Left ventricle myocardium inferior (tissue), 1 donor: ENCODE measurements around the gene PLXNB1. TPM values are rescaled to one million over a fixed set of nuclear protein-coding genes. Genes with fewer than 3 reads are reported as not detected.

ENCODE experiments used
- DNase-seq: peaks from one replicate; pipeline ENCODE4 v3.0.0-alpha.2; 2020
- H3K27ac ChIP-seq: fragments of 200-600 bp; replicated peaks from 2 replicates; pipeline ENCODE4 v1.8.0; 2021
- H3K27me3 ChIP-seq: fragments of 200-600 bp; 2 replicates; pipeline ENCODE4 v1.8.0; 2021; ENCODE audit warnings: low read depth
- H3K36me3 ChIP-seq: fragments of 200-600 bp; 2 replicates; pipeline ENCODE4 v1.8.0; 2021
- H3K4me1 ChIP-seq: fragments of 200-600 bp; 2 replicates; pipeline ENCODE4 v1.8.0; 2021
- H3K4me3 ChIP-seq: fragments of 200-600 bp; 2 replicates; pipeline ENCODE4 v1.8.0; 2021; ENCODE audit warnings: mild to moderate bottlenecking, moderate library complexity
- H3K9me3 ChIP-seq: fragments of 200-600 bp; replicated peaks from 2 replicates; pipeline ENCODE4 v1.8.0; 2021
- CTCF ChIP-seq: fragments of 200-600 bp; IDR thresholded peaks from 2 replicates; pipeline ENCODE4 v1.8.0; 2021; ENCODE audit warnings: antibody characterized with exemption, mild to moderate bottlenecking, borderline replicate concordance
- intact Hi-C: fragments of 100-400 bp; cut with micrococcal nuclease; formaldehyde crosslinking; loops from one replicate; pipeline ENCODE4 v1.11.0; 2022
- total RNA-seq: library from RNA; stranded (reverse); fragmentation: NEBNext Ultra II Directional; extraction: Animal tissue kit (Norgen Biotek cat#: 25700); gene quantifications from one replicate; pipeline ENCODE4 v1.2.1, GENCODE V29; 2021
- donor health status: DM: no; HTN: yes; CAD: no; lungs with severe emphysema.

PLXNB1 gene
- total RNA-seq, 1 donor from 2014 or later, result 42.6 TPM

GRCh38 chr3:48430708-48431101 is 819 bp upstream of the PLXNB1 start:
- Histone ChIP-seq H3K4me1 (peaks cover 62% of the 10 kb centered on the region), H3K4me3 (no peak overlapping the region), H3K9me3 (no peaks in the 10 kb centered on the region), H3K36me3 (peaks cover 15% of the 10 kb centered on the region), H3K27ac (peak overlapping the region; percentile 94), H3K27me3 (no peaks in the 10 kb centered on the region)
- TF ChIP-seq CTCF, result no peak
- no peak for DNase-seq
- intact Hi-C loops, result loop anchor here (10.0 kb wide), 1 partner anchor 156 kb away; no protein-coding TSS in a partner anchor

GRCh38 chr3:48429317-48429959 is 448 bp downstream of the PLXNB1 start:
- Histone ChIP-seq H3K4me1 (peaks cover 70% of the 10 kb centered on the region), H3K4me3 (peak overlapping the region; percentile 92), H3K27ac (peak overlapping the region; percentile 94), H3K27me3 (no peaks in the 10 kb centered on the region), H3K9me3 (no peaks in the 10 kb centered on the region), H3K36me3 (peaks cover 15% of the 10 kb centered on the region)
- DNase-seq, result peak; percentile 45
- TF ChIP-seq CTCF, result no peak
- intact Hi-C loops, result no loop called here

- H3K4me3 ChIP-seq, result peak overlapping the region; percentile 92
- TF ChIP-seq CTCF, result no peak
- intact Hi-C loops, result no loop called here
- no peaks in the 10 kb centered on the region for H3K9me3 ChIP-seq
- peak overlapping the region; percentile 94 for H3K27ac ChIP-seq
- peak; percentile 53 for DNase-seq
- H3K36me3 ChIP-seq, result peaks cover 15% of the 10 kb centered on the region
- H3K4me1 ChIP-seq, result peaks cover 71% of the 10 kb centered on the region
- no peaks in the 10 kb centered on the region for H3K27me3 ChIP-seq
Measured at GRCh38 chr3:48428572-48429316, 1.1 kb downstream of the PLXNB1 start.

- Histone ChIP-seq H3K4me3 (peak overlapping the region; percentile 92), H3K4me1 (peaks cover 71% of the 10 kb centered on the region), H3K9me3 (no peaks in the 10 kb centered on the region), H3K27me3 (no peaks in the 10 kb centered on the region), H3K27ac (peak overlapping the region; percentile 94), H3K36me3 (peaks cover 13% of the 10 kb centered on the region)
- DNase-seq, result no peak
- intact Hi-C loops, result no loop called here
- TF ChIP-seq CTCF, result no peak
Measured at GRCh38 chr3:48428088-48428571, 1.8 kb downstream of the PLXNB1 start.

GRCh38 chr3:48427630-48427962 is 2.3 kb downstream of the PLXNB1 start:
- DNase-seq, result no peak
- H3K4me3 ChIP-seq, result peak overlapping the region; percentile 92
- H3K27ac ChIP-seq, result peak overlapping the region; percentile 94
- peaks cover 77% of the 10 kb centered on the region for H3K4me1 ChIP-seq
- intact Hi-C loops, result no loop called here
- no peaks in the 10 kb centered on the region for H3K9me3 ChIP-seq
- no peaks in the 10 kb centered on the region for H3K27me3 ChIP-seq
- no peak for TF ChIP-seq CTCF
- peaks cover 8% of the 10 kb centered on the region for H3K36me3 ChIP-seq
